Activated CD8-positive, alpha-beta memory T cell treated with anti-CD3 and anti-CD28 coated beads, Interleukin-2, amount 10 ng/mL, durations not matched to agents 7 days and 5 days (primary cell): ENCODE data around the gene ZNF804B. TPM values are rescaled to one million over a fixed set of nuclear protein-coding genes. Genes with fewer than 3 reads are reported as not detected.

Experiments used
- ATAC-seq: fragments of 150-1000 bp; cut with Tn5 transposase; one replicate; pipeline ENCODE4 v1.10.0; 2021; ENCODE audit warnings: moderate library complexity
- CTCF ChIA-PET: fragments of 350-600 bp; sonication (Branson Sonifier 250); formaldehyde crosslinking; loops from one replicate; lab custom pipeline; 2021; ENCODE audit warnings: antibody characterized with exemption; lab: Charles Lee
- DNase-seq: peaks from one replicate; pipeline ENCODE4 v3.0.0-alpha.2; 2020
- H3K27ac Mint-ChIP-seq: one replicate; pipeline ENCODE4 v1.8.0; 2021; ENCODE audit warnings: mild to moderate bottlenecking, mixed read lengths
- H3K27me3 Mint-ChIP-seq: one replicate; pipeline ENCODE4 v1.8.0; 2021; ENCODE audit warnings: mixed read lengths
- H3K36me3 Mint-ChIP-seq: one replicate; pipeline ENCODE4 v1.8.0; 2021; ENCODE audit warnings: mild to moderate bottlenecking, mixed read lengths
- H3K4me1 Mint-ChIP-seq: one replicate; pipeline ENCODE4 v1.8.0; 2021; ENCODE audit warnings: mixed read lengths
- H3K4me3 Mint-ChIP-seq: one replicate; pipeline ENCODE4 v1.8.0; 2021; ENCODE audit warnings: mild to moderate bottlenecking, moderate library complexity, mixed read lengths
- H3K9me3 Mint-ChIP-seq: one replicate; pipeline ENCODE4 v1.8.0; 2022; ENCODE audit warnings: low read depth, mixed read lengths
- total RNA-seq, 2 experiments: library from RNA; stranded (reverse); gene quantifications; one replicate each; pipeline ENCODE4 v1.2.3, GENCODE V29; 2021

The ZNF804B gene
- total RNA-seq, 2 experiments from 2014 or later: not detected

GRCh38 chr7:89091550-89091949 is 332.1 kb downstream of the ZNF804B start:
- Mint-ChIP-seq H3K27ac (no peak overlapping the region), H3K4me1 (no peaks in the 10 kb centered on the region), H3K27me3 (no peaks in the 10 kb centered on the region), H3K4me3 (no peak overlapping the region), H3K9me3 (no peaks in the 10 kb centered on the region), H3K36me3 (no peaks in the 10 kb centered on the region)
- DNase-seq (no peak), ATAC-seq (no peak)
- CTCF ChIA-PET: no interaction called here

DNA sequence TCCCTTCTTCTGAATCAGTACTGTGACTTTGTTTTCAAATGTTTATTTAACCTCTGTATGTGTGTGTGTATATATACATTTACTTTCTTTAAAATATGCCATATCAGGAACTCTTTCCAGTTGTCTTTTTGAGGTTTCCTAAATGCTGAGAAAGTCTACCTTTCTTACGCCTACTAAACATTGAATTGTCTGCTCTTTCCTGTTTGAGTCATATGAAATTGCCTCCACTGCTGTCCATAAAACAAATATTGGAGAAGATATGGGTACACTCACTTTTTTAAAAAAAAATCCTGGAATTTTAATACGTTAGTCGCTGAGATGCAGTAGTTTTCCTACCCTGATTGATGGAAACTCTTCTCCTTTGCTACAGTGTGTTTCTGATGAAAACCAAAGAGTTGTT is 334.8 kb downstream of the ZNF804B start:
- CTCF ChIA-PET: no interaction called here
- DNase-seq (no peak), ATAC-seq (no peak)
- Mint-ChIP-seq H3K4me1 (no peaks in the 10 kb centered on the region), H3K4me3 (no peak overlapping the region), H3K36me3 (no peaks in the 10 kb centered on the region), H3K9me3 (no peaks in the 10 kb centered on the region), H3K27ac (no peak overlapping the region), H3K27me3 (no peaks in the 10 kb centered on the region)

- Mint-ChIP-seq H3K27me3 (no peaks in the 10 kb centered on the region), H3K9me3 (peaks cover 2% of the 10 kb centered on the region), H3K4me1 (no peaks in the 10 kb centered on the region), H3K36me3 (no peaks in the 10 kb centered on the region), H3K4me3 (no peak overlapping the region), H3K27ac (no peak overlapping the region)
- DNase-seq (no peak), ATAC-seq (no peak)
- CTCF ChIA-PET: no interaction called here
Observed at GRCh38 chr7:89103564-89103963, 344.1 kb downstream of the ZNF804B start.

DNA sequence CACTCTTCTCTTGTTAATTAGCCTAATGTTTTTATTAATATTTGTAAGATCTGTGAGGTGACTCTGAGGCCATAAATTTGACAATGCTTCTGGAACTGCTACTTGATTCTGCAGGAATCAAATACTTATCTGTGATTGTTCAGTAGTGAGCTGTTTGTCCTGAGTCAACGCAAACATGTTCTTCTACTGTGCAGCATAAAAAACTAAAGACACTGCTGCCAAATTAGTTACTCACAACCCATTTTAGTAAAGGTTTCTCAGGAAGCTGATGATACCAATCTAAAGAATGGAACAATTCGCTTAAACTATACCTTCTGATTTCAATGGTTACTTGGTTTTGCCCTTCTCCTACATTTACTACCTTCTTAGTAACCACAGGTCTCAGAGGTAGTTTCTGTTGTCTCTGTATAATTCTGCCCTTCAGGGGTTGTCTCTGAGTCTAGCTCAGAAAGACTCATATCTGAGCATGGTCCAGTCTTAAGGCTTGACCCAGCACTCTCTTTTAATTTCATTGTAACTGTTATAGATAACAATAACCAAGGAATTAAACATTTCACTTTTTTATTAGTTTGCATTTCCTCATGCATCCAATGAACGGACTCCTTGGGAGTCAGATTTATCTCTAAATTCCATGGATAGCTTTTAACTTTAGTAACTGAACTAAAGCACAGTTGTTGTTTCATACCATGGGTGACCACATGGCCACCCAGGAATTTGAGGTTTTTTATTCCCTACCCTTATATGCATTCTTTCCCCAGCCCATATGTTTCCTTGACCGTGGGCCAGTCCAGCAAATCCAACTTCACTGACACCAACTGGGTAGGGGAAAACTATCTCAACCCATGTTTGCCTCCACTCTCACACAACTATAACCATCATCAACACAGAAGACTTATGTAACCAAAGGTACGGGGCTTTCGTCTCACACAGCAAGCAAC is 345.5 kb downstream of the ZNF804B start:
- H3K4me3 Mint-ChIP-seq: no peak overlapping the region

DNA sequence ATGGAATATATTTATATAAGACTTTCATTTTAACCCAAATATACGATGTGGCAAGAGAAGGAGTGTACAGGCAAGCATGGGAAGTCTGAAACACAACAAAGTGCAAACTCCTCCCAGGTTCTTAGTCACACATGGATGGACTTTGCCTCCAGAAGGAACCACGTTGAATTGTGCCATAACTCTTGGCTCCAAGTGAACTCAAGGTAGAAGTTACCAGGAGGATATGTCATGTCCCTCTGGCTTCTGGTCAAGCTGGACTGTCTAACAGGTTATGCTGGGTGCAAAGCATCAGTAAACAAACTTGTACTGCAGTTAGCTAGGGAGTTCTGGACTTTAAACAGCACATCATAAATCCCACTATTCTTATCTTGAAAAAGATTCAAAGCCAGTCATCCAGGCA is 364.4 kb downstream of the ZNF804B start:
- H3K27ac Mint-ChIP-seq: no peak overlapping the region
- H3K4me1 Mint-ChIP-seq: no peaks in the 10 kb centered on the region
- no peaks in the 10 kb centered on the region for H3K9me3 Mint-ChIP-seq
- H3K36me3 Mint-ChIP-seq: no peaks in the 10 kb centered on the region
- H3K27me3 Mint-ChIP-seq: no peaks in the 10 kb centered on the region
- CTCF ChIA-PET: no interaction called here
- DNase-seq: no peak
- ATAC-seq: no peak
- no peak overlapping the region for H3K4me3 Mint-ChIP-seq

More for the DNA sequence above, 345.5 kb downstream of the ZNF804B start:
- H3K4me1 Mint-ChIP-seq: no peaks in the 10 kb centered on the region
- no peaks in the 10 kb centered on the region for H3K36me3 Mint-ChIP-seq
- no peak overlapping the region for H3K27ac Mint-ChIP-seq
- no peak for DNase-seq
- CTCF ChIA-PET: no interaction called here
- H3K9me3 Mint-ChIP-seq: peaks cover 2% of the 10 kb centered on the region
- no peaks in the 10 kb centered on the region for H3K27me3 Mint-ChIP-seq
- ATAC-seq: no peak

DNA sequence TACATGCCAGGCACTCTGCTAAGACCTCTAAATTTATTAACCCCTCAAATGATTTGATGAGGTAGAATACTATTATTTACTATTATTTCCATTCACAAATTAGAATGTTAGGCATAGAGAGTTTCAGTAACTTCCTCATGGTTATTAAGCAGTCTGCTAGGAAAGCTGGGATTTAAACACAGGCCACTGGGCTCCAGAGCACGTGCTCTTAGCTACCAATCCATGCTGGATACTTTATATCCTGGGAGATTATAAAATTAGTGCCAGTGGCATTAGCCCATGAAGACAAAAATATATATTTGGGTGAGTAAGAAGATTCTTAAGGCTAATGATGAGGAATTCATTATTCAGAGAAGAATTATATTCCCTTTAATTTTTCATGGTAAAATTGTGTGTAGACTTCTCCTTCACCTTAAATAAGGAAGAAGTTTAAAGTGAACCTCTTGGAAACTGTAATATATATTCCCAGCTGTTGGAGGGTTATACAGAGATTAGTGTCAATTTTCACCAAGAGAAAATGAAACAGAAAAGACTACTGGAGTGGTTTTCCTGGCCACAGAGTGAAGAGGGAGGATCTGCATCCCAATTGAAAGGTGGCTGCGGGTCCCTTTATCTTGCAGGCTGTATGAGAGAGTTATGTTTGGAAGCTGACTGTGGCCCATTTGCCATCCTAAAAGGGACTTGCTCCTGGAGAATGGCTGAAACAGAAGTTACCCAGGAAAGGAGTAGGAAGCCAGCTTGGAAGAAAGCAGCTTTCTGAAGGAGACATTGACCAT is 370.3 kb downstream of the ZNF804B start:
- CTCF ChIA-PET: no interaction called here
- no peak overlapping the region for H3K4me3 Mint-ChIP-seq
- ATAC-seq: no peak

GRCh38 chr7:89133357-89133756 is 373.9 kb downstream of the ZNF804B start:
- Mint-ChIP-seq H3K27me3 (no peaks in the 10 kb centered on the region), H3K27ac (no peak overlapping the region), H3K4me1 (no peaks in the 10 kb centered on the region), H3K9me3 (no peaks in the 10 kb centered on the region), H3K36me3 (no peaks in the 10 kb centered on the region), H3K4me3 (no peak overlapping the region)
- no peak for ATAC-seq
- DNase-seq: no peak
- CTCF ChIA-PET: no interaction called here

More for the DNA sequence above, 370.3 kb downstream of the ZNF804B start:
- Mint-ChIP-seq H3K27me3 (no peaks in the 10 kb centered on the region), H3K9me3 (no peaks in the 10 kb centered on the region), H3K27ac (no peak overlapping the region), H3K4me1 (no peaks in the 10 kb centered on the region), H3K36me3 (no peaks in the 10 kb centered on the region)
- DNase-seq: no peak

GRCh38 chr7:89133819-89134218 is 374.3 kb downstream of the ZNF804B start:
- H3K36me3 Mint-ChIP-seq: no peaks in the 10 kb centered on the region
- no peak overlapping the region for H3K27ac Mint-ChIP-seq
- DNase-seq (no peak), ATAC-seq (no peak)
- no peaks in the 10 kb centered on the region for H3K9me3 Mint-ChIP-seq
- H3K4me3 Mint-ChIP-seq: no peak overlapping the region
- CTCF ChIA-PET: no interaction called here
- no peaks in the 10 kb centered on the region for H3K4me1 Mint-ChIP-seq
- no peaks in the 10 kb centered on the region for H3K27me3 Mint-ChIP-seq

DNA sequence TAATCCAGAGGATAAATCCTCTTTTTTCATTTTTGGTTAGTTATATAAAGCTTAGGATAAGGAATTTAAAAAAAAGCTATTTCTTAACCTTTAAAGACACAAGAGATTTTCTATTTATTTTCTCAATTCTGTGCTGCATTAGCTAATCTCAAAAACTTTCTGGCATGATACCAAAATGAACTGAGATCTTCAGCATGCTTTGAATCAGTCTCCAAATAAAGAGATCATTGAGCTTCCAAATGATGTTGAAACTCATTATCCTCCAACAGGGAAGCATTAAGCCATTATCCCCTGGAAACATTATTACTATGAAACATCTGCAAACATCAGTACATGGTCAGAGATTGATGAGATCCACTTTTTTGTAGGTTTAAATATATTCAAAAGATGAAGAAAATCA is 386.3 kb downstream of the ZNF804B start:
- Mint-ChIP-seq H3K4me1 (no peaks in the 10 kb centered on the region), H3K4me3 (no peak overlapping the region), H3K9me3 (peaks cover 3% of the 10 kb centered on the region), H3K27me3 (no peaks in the 10 kb centered on the region), H3K36me3 (no peaks in the 10 kb centered on the region), H3K27ac (no peak overlapping the region)
- no peak for DNase-seq
- CTCF ChIA-PET: interaction anchor here (0.6 kb wide), 1 partner anchor 288 kb away, joined by 4 read pairs; no protein-coding TSS in a partner anchor
- ATAC-seq: no peak

DNA sequence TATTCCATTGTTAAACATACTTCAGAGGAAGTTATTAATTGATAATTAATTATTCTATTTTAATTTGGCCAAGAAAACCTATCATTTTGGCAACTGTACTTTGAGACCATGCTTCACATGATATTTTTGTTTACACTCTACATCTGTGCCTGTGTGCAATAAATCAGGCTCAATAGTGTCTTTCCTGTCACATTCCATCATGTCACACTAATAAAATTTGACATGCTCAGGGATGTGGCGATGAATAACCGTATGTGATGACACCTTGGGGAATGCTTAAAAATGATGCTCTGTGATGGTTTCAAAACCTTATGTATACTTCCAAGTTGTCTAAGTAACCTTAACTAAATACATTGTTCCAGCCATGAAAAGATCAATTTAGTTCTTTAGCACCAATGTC is 400.6 kb downstream of the ZNF804B start:
- peaks cover 2% of the 10 kb centered on the region for H3K9me3 Mint-ChIP-seq
- H3K27me3 Mint-ChIP-seq: no peaks in the 10 kb centered on the region
- no peak for ATAC-seq
- no peak overlapping the region for H3K4me3 Mint-ChIP-seq
- no peak for DNase-seq
- CTCF ChIA-PET: no interaction called here
- no peaks in the 10 kb centered on the region for H3K4me1 Mint-ChIP-seq
- H3K27ac Mint-ChIP-seq: no peak overlapping the region
- H3K36me3 Mint-ChIP-seq: no peaks in the 10 kb centered on the region

DNA sequence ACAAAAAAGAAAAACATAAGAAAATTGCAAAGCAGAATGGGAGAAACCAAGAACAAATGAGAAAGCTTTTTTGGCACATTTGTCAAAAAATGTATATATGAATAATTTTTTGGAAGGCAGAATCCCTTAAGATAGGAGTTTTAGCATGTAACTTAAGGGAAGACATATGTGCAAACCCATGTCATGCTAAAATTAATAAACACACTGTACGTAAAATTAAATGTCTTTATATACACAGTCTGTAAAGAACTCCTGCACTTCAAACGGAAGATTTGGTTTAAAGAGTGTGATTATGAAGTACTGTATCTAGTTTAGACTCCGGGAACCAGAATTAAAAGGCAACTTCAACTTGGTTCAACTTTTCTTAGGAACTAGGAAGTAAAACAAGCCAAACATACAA is 405.9 kb downstream of the ZNF804B start:
- Mint-ChIP-seq H3K27me3 (no peaks in the 10 kb centered on the region), H3K4me1 (no peaks in the 10 kb centered on the region), H3K36me3 (no peaks in the 10 kb centered on the region), H3K27ac (no peak overlapping the region), H3K9me3 (peaks cover 2% of the 10 kb centered on the region), H3K4me3 (no peak overlapping the region)
- ATAC-seq (no peak), DNase-seq (no peak)
- CTCF ChIA-PET: no interaction called here

GRCh38 chr7:89170628-89171027 is 411.1 kb downstream of the ZNF804B start:
- CTCF ChIA-PET: no interaction called here
- no peak for DNase-seq
- no peaks in the 10 kb centered on the region for H3K4me1 Mint-ChIP-seq
- no peak overlapping the region for H3K27ac Mint-ChIP-seq
- no peaks in the 10 kb centered on the region for H3K27me3 Mint-ChIP-seq
- no peak for ATAC-seq
- no peaks in the 10 kb centered on the region for H3K36me3 Mint-ChIP-seq
- no peak overlapping the region for H3K4me3 Mint-ChIP-seq
- peaks cover 5% of the 10 kb centered on the region for H3K9me3 Mint-ChIP-seq

- H3K4me3 Mint-ChIP-seq: no peak overlapping the region
- no peak overlapping the region for H3K27ac Mint-ChIP-seq
- CTCF ChIA-PET: no interaction called here
- H3K9me3 Mint-ChIP-seq: peaks cover 5% of the 10 kb centered on the region
- H3K27me3 Mint-ChIP-seq: no peaks in the 10 kb centered on the region
- no peaks in the 10 kb centered on the region for H3K4me1 Mint-ChIP-seq
- no peaks in the 10 kb centered on the region for H3K36me3 Mint-ChIP-seq
- ATAC-seq (no peak), DNase-seq (no peak)
Observed at GRCh38 chr7:89182116-89182515, 422.6 kb downstream of the ZNF804B start.

- Mint-ChIP-seq H3K27ac (no peak overlapping the region), H3K9me3 (peaks cover 5% of the 10 kb centered on the region), H3K4me3 (no peak overlapping the region), H3K4me1 (no peaks in the 10 kb centered on the region), H3K36me3 (no peaks in the 10 kb centered on the region), H3K27me3 (no peaks in the 10 kb centered on the region)
- CTCF ChIA-PET: no interaction called here
- no peak for ATAC-seq
- no peak for DNase-seq
Observed at GRCh38 chr7:89183712-89184111, 424.2 kb downstream of the ZNF804B start.
